Activated B cell treated with CpG ODN at 0.5 μM for 24 hours (primary cell): ENCODE measurements around the gene RFT1. TPM values are rescaled to one million over a fixed set of nuclear protein-coding genes. Genes with fewer than 3 reads are reported as not detected.

ENCODE experiments used
- ATAC-seq: fragments of 200-7000 bp; cut with Tn5 transposase; one replicate; pipeline ENCODE4 v1.10.0; 2021; ENCODE audit warnings: low read depth, mild to moderate bottlenecking, moderate library complexity
- CTCF ChIA-PET: fragments of 350-600 bp; sonication (Branson Sonifier 250); formaldehyde crosslinking; loops from one replicate; lab custom pipeline; 2021; ENCODE audit warnings: antibody characterized with exemption; lab: Charles Lee
- POLR2A ChIA-PET: fragments of 350-600 bp; sonication (Branson Sonifier 250); formaldehyde crosslinking; loops from one replicate; lab custom pipeline; 2021; ENCODE audit warnings: antibody characterized with exemption; lab: Charles Lee
- DNase-seq: peaks from one replicate; pipeline ENCODE4 v3.0.0; 2022
- H3K27ac Mint-ChIP-seq: one replicate; pipeline ENCODE4 v1.8.0; 2020; ENCODE audit warnings: mixed read lengths
- H3K27me3 Mint-ChIP-seq: one replicate; pipeline ENCODE4 v1.8.0; 2021; ENCODE audit warnings: mixed read lengths
- H3K36me3 Mint-ChIP-seq: one replicate; pipeline ENCODE4 v1.8.0; 2021; ENCODE audit warnings: low read depth, mixed read lengths
- H3K4me1 Mint-ChIP-seq: one replicate; pipeline ENCODE4 v1.8.0; 2021; ENCODE audit warnings: mixed read lengths
- H3K4me3 Mint-ChIP-seq: one replicate; pipeline ENCODE4 v1.8.0; 2020; ENCODE audit warnings: mild to moderate bottlenecking, mixed read lengths
- H3K9me3 Mint-ChIP-seq: one replicate; pipeline ENCODE4 v1.8.0; 2020; ENCODE audit warnings: mixed read lengths
- intact Hi-C: fragments of 100-400 bp; cut with micrococcal nuclease; formaldehyde crosslinking; loops from one replicate; pipeline ENCODE4 v1.15.1; 2024
- total RNA-seq: library from RNA; stranded (reverse); gene quantifications from 2 replicates; pipeline ENCODE4 v1.2.3, GENCODE V29; 2022
- TF ChIP-seq, protein P1 (sequence below): fragments of 200-600 bp; IDR thresholded peaks from one replicate; pipeline ENCODE4 v1.8.0; 2022; ENCODE audit warnings: antibody characterized with exemption, mild to moderate bottlenecking

Gene RFT1
- total RNA-seq, 1 donor from 2014 or later = 23.6 TPM

DNA sequence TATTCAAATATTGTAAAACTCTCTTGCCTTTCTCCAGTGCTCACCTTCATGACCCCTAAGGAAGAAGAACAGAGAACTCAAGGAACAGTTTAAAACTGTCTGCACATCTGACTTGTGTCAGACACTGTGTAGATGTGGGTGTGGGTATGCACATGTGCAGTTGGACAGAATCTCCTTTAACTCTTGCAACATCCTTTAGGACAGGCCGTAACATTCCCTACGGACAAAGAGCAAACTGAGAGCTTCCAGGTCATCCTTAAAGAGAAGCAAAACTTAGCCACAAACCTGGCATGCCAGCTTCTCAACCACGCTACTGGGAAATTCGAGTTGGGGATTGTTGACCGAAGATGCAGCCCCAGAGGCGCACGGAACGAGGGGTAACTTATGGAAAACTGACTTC lies 80.2 kb downstream of the RFT1 start:
- CTCF ChIA-PET = interaction anchor here (0.8 kb wide), 1 partner anchor 115 kb away, joined by 3 read pairs; no protein-coding TSS in a partner anchor
- no peak for DNase-seq
- Mint-ChIP-seq H3K4me3 (no peak overlapping the region), H3K4me1 (peaks cover 11% of the 10 kb centered on the region), H3K27me3 (no peaks in the 10 kb centered on the region), H3K9me3 (no peaks in the 10 kb centered on the region), H3K27ac (no peak overlapping the region), H3K36me3 (no peaks in the 10 kb centered on the region)
- POLR2A ChIA-PET = no interaction called here
- intact Hi-C loops = loop anchor here (5.0 to 10.0 kb wide), 2 partner anchors 93 to 515 kb away; partner anchors contain the start of genes NT5DC2 and UQCC5
- ATAC-seq = no peak
- TF ChIP-seq, protein P1, sequence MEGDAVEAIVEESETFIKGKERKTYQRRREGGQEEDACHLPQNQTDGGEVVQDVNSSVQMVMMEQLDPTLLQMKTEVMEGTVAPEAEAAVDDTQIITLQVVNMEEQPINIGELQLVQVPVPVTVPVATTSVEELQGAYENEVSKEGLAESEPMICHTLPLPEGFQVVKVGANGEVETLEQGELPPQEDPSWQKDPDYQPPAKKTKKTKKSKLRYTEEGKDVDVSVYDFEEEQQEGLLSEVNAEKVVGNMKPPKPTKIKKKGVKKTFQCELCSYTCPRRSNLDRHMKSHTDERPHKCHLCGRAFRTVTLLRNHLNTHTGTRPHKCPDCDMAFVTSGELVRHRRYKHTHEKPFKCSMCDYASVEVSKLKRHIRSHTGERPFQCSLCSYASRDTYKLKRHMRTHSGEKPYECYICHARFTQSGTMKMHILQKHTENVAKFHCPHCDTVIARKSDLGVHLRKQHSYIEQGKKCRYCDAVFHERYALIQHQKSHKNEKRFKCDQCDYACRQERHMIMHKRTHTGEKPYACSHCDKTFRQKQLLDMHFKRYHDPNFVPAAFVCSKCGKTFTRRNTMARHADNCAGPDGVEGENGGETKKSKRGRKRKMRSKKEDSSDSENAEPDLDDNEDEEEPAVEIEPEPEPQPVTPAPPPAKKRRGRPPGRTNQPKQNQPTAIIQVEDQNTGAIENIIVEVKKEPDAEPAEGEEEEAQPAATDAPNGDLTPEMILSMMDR = no peak

DNA sequence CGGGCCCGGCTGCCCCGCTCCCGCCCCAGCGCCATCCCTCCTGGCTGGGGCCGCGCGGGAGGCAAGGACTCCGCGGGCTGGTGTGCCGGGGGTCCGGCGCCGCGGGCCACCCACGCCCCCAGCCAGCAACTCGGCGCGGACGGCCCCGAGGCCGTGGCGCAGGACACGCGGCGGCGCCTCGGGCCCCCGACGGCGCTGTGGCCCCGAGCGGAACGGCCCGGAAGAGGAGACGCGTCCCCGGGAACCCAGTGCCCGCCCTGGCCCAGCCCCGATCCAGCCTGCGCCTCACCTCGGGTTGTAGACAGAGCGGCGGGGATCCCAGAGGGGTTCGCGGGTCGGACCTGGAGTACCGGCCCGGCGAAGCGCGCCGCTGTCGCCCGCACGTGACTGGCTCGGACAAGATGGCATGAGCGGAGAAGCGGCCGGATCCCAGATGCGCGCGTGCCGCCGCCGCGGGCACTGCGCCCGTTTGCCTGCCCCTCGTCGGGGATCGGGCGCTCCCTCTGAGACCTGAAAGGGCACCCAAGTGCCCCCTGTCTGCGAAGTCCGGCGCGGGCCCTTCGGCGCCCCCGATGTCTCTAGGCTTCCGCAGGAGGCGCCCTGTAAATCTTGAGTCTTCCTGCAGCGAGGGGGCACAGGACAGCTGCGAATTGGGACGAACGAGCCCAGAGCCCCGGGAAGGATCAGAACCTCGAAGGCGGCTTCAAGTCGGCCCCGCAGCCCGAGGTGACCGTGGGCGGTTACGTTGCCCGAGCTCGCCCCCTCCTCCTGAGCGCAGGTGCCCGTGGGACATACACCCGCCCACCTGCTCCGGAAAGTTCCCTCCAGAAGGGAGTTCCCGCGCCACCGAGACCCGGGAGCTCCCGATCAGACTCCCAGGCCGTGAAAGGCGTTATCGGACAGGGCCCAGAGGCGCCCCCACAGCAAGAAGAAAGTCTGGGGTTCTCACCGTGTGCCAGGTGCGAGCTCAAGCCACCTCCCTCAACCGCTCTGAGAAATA lies 83.8 kb downstream of the RFT1 start:
- H3K27ac Mint-ChIP-seq = peak overlapping the region; percentile 86
- no peaks in the 10 kb centered on the region for H3K27me3 Mint-ChIP-seq
- intact Hi-C loops = loop anchor here (1.0 to 10.0 kb wide), 12 partner anchors 26 to 512 kb away; partner anchors contain the start of genes GNL3, NEK4, NT5DC2 and RFT1
- ChIA-PET CTCF (interaction anchor here (0.6 to 1.7 kb wide), 11 partner anchors 59 to 152 kb away, joined by 3 to 9 read pairs (median 3); partner anchors contain the start of gene STIMATE), POLR2A (interaction anchor here (0.5 to 3.0 kb wide), 22 partner anchors 11 to 1661 kb away, joined by 3 to 22 read pairs (median 4); partner anchors contain the start of genes GLT8D1, MANF, NEK4 and SPCS1)
- peaks cover 26% of the 10 kb centered on the region for H3K4me1 Mint-ChIP-seq
- no peaks in the 10 kb centered on the region for H3K9me3 Mint-ChIP-seq
- peak overlapping the region; percentile 85 for H3K4me3 Mint-ChIP-seq
- DNase-seq (peak; percentile 74), ATAC-seq (peak; percentile 54)
- peaks cover 4% of the 10 kb centered on the region for H3K36me3 Mint-ChIP-seq
- TF ChIP-seq, protein P1 = no peak

DNA sequence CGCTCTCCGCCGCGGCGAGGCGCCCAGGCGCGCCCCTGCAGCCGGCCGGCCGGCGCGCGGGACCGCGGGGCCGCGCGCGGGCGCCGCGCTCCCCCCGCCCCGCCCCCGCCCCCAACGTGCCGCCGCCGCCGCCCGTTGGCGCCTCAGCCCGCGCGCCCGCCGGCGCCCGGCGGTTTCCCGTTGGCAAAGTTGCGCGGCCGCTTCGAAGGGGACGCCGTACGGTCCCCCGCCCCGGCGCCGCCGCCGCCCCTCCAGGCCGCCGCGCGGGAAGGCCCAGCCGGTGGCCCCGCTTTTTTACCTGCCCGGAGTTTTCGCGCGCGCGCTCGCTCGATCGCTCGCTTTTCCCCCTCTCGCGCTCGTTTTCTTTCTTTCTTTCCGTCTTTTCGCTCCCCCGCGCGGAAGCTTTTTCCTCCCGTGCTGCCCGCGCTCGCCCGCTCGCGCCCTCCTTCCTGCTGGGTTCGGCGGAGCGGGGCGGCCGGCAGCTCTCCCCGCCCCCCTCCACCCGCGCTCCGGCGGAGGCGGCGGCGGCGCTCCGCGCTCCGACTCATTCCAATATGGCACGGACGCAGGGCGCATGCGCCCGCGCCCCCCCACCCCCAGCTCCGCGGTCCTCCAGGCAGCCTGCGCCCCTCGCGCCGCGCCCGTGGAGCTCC lies 84.6 kb downstream of the RFT1 start, which contains the start of gene SFMBT1:
Gene SFMBT1, minus strand, starts transcription at position 556 of the 653 bp plus-strand sequence. CDS start 76,945 bp downstream, outside the sequence.
- CTCF ChIA-PET = interaction anchor here (0.6 to 1.7 kb wide), 6 partner anchors 77 to 151 kb away, joined by 3 to 9 read pairs (median 4); no protein-coding TSS in a partner anchor
- intact Hi-C loops = loop anchor here (1.0 to 10.0 kb wide), 13 partner anchors 15 to 511 kb away; partner anchors contain the start of genes GNL3, NEK4, NT5DC2 and RFT1

DNA sequence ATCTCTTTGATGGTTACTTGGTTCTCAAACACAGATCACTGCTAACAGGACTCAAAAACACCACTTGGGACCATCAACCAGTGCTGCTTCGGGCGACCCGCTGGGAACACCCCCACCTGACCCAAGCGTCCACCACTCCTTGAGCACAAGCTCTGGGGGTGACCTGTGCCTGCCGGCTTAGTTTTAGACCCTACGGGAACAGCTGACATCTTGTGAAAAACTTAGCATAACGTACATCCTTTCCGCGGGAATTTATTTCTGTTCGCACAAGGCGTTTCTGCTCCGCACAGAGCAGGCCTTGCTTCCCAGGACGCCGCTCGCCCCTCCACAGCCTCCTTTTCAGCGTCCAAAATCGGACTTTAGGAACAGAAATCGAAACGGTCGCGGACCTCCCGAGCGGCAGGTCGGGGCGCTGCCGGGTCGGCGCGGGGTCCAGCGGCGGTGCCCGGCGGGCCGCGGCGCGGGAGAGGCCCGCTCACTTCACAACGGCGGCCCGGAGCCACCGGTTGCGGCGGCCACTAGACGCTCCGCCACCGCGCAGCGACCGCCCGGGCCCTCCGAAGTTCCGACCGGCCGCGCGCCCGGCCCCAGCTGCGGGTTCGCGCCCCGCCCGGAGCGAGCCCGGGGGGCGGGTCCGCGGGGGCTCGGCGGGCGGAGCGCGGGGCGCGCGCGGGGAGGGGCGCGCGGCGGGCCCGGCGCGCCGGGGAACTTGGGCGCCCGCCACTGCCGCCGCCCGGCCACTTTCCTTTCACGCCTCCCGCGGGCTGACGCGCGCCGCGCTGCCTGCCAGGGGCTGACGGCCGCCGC lies 85.3 kb downstream of the RFT1 start:
- ATAC-seq (peak; percentile 46), DNase-seq (peak; percentile 67)
- POLR2A ChIA-PET = interaction anchor here (0.6 to 3.0 kb wide), 9 partner anchors 14 to 274 kb away, joined by 3 to 22 read pairs (median 4); partner anchors contain the start of gene NEK4
- TF ChIP-seq, protein P1 = no peak
- H3K27me3 Mint-ChIP-seq = no peaks in the 10 kb centered on the region
- H3K36me3 Mint-ChIP-seq = peaks cover 4% of the 10 kb centered on the region
- CTCF ChIA-PET = interaction anchor here (0.9 to 1.7 kb wide), 6 partner anchors 85 to 111 kb away, joined by 3 to 9 read pairs (median 6); no protein-coding TSS in a partner anchor
- no peaks in the 10 kb centered on the region for H3K9me3 Mint-ChIP-seq
- intact Hi-C loops = loop anchor here (2.0 to 10.0 kb wide), 4 partner anchors 14 to 510 kb away; partner anchors contain the start of genes NT5DC2 and UQCC5
- peak overlapping the region; percentile 97 for H3K27ac Mint-ChIP-seq
- peak overlapping the region; percentile 95 for H3K4me3 Mint-ChIP-seq
- H3K4me1 Mint-ChIP-seq = peaks cover 38% of the 10 kb centered on the region

More for the DNA sequence above, 84.6 kb downstream of the RFT1 start, which contains the start of gene SFMBT1:
- DNase-seq = peak; percentile 74
- H3K9me3 Mint-ChIP-seq = no peaks in the 10 kb centered on the region
- H3K4me3 Mint-ChIP-seq = peak within 1 kb of the TSS; percentile 95
- ATAC-seq = peak; percentile 57
- no peaks in the 10 kb centered on the region for H3K27me3 Mint-ChIP-seq
- peaks cover 4% of the 10 kb centered on the region for H3K36me3 Mint-ChIP-seq
- peaks cover 31% of the 10 kb centered on the region for H3K4me1 Mint-ChIP-seq
- H3K27ac Mint-ChIP-seq = peak within 1 kb of the TSS; percentile 97
- POLR2A ChIA-PET = interaction anchor here (0.5 to 3.0 kb wide), 18 partner anchors 10 to 1660 kb away, joined by 3 to 22 read pairs (median 5); partner anchors contain the start of genes GLT8D1, MANF, NEK4 and SPCS1
- TF ChIP-seq, protein P1 = no peak
